Measurements from ENCODE around the gene CNOT6.

DNA sequence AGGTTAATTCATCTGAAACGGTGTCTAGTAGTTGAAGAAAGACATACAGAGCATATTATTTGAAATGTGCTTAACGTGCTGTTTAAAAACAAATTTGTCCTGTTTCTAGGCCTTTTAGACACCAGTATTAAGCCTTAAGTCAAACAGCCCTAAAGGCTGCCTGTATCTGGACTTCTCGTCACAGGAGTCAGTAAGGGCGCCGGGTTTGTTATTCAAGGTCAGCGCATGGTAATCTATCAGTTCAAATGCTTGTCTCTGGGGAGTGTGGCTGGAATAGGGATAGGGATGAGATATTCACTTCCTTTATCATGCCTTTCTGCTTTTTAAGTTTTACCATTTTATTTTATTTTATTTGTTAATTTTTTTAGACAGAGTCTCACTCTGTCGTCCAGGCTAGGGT is 9.4 kb upstream of the CNOT6 start:
- TF ChIP-seq, protein P1, sequence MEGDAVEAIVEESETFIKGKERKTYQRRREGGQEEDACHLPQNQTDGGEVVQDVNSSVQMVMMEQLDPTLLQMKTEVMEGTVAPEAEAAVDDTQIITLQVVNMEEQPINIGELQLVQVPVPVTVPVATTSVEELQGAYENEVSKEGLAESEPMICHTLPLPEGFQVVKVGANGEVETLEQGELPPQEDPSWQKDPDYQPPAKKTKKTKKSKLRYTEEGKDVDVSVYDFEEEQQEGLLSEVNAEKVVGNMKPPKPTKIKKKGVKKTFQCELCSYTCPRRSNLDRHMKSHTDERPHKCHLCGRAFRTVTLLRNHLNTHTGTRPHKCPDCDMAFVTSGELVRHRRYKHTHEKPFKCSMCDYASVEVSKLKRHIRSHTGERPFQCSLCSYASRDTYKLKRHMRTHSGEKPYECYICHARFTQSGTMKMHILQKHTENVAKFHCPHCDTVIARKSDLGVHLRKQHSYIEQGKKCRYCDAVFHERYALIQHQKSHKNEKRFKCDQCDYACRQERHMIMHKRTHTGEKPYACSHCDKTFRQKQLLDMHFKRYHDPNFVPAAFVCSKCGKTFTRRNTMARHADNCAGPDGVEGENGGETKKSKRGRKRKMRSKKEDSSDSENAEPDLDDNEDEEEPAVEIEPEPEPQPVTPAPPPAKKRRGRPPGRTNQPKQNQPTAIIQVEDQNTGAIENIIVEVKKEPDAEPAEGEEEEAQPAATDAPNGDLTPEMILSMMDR (IDR thresholded peaks at IDR 0.05; ENCODE audit: low read length), result no peak
- no peak for TF ChIP-seq EZH2 (IDR thresholded peaks at IDR 0.05; ENCODE audit: borderline replicate concordance, low read length)

Measured in OCI-LY1 (cell line).